ENCODE data around the gene ASGR2. TPM values are rescaled to one million over a fixed set of nuclear protein-coding genes. Genes with fewer than 3 reads are reported as not detected.
A peak's percentile ranks its signal among the peaks of the same experiment; 100 is the strongest.
"Not testable (repeated sequence)": the region's sequence is repeated elsewhere in the genome, so short reads cannot be mapped to it uniquely, and the experiment has no call there.

The ASGR2 gene
- total RNA-seq, 1 donor from 2014 or later, result not detected

DNA sequence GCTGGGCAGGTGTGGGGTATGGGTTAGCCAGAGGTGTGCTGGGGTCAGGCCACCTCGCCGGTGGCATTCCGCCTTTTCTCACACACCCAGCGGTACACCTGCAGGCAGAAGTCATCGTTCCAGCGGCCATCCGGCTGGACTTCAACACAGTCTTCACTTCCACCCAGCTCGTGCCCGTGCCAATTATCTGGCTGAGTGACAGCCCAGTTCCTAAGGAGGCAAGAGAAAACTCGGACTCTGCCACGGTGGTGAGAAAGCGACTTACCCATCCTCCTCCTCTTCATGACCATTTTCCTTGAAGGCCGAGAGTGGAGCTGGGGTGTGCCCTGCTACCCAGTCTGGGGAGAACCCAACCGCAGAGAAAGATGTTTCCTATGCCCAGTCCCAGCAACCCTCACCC lies 13.1 kb downstream of the ASGR2 start:
- H3K9me3 ChIP-seq (ENCODE audit: control insufficient read depth in 3 of 3, low read length in 3 of 3), result no peaks in the 10 kb centered on the region
- no peak overlapping the region for H3K27ac ChIP-seq (ENCODE audit: low read depth, low read length)
- H3K27me3 ChIP-seq (ENCODE audit: control insufficient read depth in 3 of 3, insufficient read depth in 3 of 3, low read length in 3 of 3), result peaks cover 8 to 24% (median 16%) of the 10 kb centered on the region in 3 donors
- no peaks in the 10 kb centered on the region for H3K4me1 ChIP-seq (ENCODE audit: control insufficient read depth in 3 of 3, insufficient read depth in 3 of 3, low read length in 3 of 3)
- no peak overlapping the region for H3K9ac ChIP-seq (ENCODE audit: low read depth in 1 of 3, low read length in 3 of 3)
- H3K36me3 ChIP-seq (ENCODE audit: control insufficient read depth in 3 of 3, insufficient read depth in 3 of 3, low read length in 3 of 3), result no peaks in the 10 kb centered on the region
- H3K4me3 ChIP-seq (ENCODE audit: low read length in 3 of 3), result no peak overlapping the region

DNA sequence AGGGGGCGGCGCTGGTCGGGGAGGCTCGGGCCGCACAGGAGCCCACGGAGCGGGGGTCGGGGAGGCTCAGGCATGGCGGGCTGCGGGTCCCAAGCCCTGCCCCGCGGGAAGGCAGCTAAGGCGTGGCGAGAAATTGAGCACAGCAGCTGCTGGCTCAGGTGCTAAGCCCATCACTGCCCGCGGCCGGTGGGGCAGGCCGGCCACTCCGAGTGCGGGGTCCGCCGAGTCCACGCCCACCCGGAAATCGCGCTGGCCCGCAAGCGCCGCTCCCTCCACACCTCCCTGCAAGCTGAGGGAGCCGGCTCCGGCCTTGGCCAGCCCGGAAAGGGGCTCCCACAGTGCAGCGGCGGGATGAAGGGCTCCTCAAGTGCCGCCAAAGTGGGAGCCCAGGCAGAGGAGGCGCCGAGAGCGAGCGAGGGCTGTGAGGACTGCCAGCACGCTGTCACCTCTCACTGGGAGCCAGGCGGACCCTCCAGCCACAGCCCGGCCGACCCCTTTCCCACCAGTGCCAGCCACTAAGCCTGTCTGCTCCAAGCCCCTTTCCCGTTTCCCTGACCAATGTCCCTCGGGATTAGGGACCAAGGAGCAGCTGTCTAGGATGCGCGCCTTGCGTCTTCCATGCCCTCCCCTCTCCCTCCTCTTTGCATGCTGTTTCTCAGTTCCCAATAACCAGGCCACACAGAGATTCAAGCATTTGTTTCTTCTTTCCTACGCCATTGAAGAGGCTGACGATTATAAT lies 13.8 kb downstream of the ASGR2 start:
- peaks cover 5 to 24% (median 16%) of the 10 kb centered on the region in 3 donors for H3K27me3 ChIP-seq (ENCODE audit: control insufficient read depth in 3 of 3, insufficient read depth in 3 of 3, low read length in 3 of 3)
- H3K9me3 ChIP-seq (ENCODE audit: control insufficient read depth in 3 of 3, low read length in 3 of 3); H3K36me3 ChIP-seq (ENCODE audit: control insufficient read depth in 3 of 3, insufficient read depth in 3 of 3, low read length in 3 of 3); H3K4me1 ChIP-seq (ENCODE audit: control insufficient read depth in 3 of 3, insufficient read depth in 3 of 3, low read length in 3 of 3); H3K4me3 ChIP-seq (ENCODE audit: low read length in 3 of 3); H3K9ac ChIP-seq (ENCODE audit: low read depth in 1 of 3, low read length in 3 of 3); H3K27ac ChIP-seq (ENCODE audit: low read depth, low read length): not testable (repeated sequence)

DNA sequence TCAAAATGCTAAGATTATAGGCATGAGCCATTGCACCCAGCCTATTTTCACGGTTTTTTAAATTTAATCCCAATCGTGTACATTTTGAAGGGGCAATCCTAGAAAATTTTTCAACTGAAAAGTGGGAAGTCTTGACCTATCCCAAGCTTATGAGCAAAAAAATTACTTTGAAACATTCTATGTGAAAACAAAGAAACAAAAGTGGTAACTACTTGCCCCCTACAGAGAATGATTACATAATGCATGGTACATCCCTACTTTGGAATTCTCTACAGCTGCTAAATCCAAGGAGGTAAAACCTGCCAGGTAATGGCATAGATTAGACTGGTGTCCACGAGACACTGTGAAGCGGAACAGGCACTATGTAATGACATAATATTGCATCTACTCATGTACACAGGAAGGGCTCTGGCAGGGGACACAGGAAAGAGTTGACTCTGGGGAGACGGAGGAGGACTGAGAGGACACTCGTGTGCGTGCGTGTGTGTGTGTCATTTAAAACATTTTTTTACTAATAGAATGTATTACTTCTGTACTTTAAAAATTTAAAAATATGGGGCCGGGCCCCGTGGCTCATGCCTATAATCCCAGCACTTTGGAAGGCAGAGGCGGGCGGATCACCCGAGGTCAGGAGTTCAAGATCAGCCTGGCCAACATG lies 15.7 kb downstream of the ASGR2 start:
- Histone ChIP-seq H3K27me3 (ENCODE audit: control insufficient read depth in 3 of 3, insufficient read depth in 3 of 3, low read length in 3 of 3) (peaks cover 8 to 34% (median 16%) of the 10 kb centered on the region in 3 donors), H3K4me3 (ENCODE audit: low read length in 3 of 3) (no peak overlapping the region), H3K4me1 (ENCODE audit: control insufficient read depth in 3 of 3, insufficient read depth in 3 of 3, low read length in 3 of 3) (no peaks in the 10 kb centered on the region), H3K27ac (ENCODE audit: low read depth, low read length) (no peak overlapping the region), H3K9ac (ENCODE audit: low read depth in 1 of 3, low read length in 3 of 3) (no peak overlapping the region), H3K9me3 (ENCODE audit: control insufficient read depth in 3 of 3, low read length in 3 of 3) (no peaks in the 10 kb centered on the region), H3K36me3 (ENCODE audit: control insufficient read depth in 3 of 3, insufficient read depth in 3 of 3, low read length in 3 of 3) (no peaks in the 10 kb centered on the region)

DNA sequence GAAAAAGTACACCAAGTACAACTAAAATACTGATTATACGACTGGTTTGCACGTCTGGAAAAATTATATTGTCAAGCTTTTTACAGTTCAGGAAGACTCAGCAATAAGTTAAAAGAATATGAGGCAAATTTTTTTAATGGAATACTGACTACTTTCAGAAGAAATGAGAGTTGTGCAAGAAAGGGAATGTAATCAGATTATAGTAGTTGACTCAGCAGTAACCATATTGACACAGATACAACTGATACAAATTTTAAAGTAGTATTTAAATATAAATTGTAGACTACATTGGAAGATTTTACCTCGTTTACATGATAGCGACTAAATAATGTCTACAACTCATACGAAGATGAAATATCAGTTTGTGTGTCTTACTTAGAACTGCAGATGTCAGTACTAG lies 16.7 kb downstream of the ASGR2 start:
- Histone ChIP-seq H3K4me1 (ENCODE audit: control insufficient read depth in 3 of 3, insufficient read depth in 3 of 3, low read length in 3 of 3) (no peaks in the 10 kb centered on the region), H3K9me3 (ENCODE audit: control insufficient read depth in 3 of 3, low read length in 3 of 3) (no peaks in the 10 kb centered on the region), H3K27me3 (ENCODE audit: control insufficient read depth in 3 of 3, insufficient read depth in 3 of 3, low read length in 3 of 3) (peaks cover 8 to 28% (median 14%) of the 10 kb centered on the region in 3 donors), H3K4me3 (ENCODE audit: low read length in 3 of 3) (no peak overlapping the region), H3K9ac (ENCODE audit: low read depth in 1 of 3, low read length in 3 of 3) (no peak overlapping the region), H3K36me3 (ENCODE audit: control insufficient read depth in 3 of 3, insufficient read depth in 3 of 3, low read length in 3 of 3) (no peaks in the 10 kb centered on the region), H3K27ac (ENCODE audit: low read depth, low read length) (no peak overlapping the region)

DNA sequence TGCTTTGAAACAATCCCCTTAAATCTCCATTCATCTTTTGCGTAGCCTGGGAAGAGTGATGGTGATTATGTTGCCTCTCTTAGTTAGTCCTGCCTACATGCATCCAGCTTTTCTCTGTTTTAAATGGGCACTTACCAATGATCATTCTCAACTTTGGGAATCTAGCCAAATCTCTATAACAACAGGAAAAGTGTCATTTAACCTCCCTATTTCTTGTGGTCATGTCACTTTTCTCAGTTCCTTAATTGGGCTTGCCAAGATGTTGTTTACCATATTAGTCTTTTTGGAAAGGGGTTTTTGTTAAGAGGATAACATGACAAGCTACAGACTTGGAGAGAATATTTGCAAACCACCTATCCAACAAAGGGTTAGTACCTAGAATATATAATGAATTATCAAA lies 19.0 kb downstream of the ASGR2 start:
- no peaks in the 10 kb centered on the region for H3K9me3 ChIP-seq (ENCODE audit: control insufficient read depth in 3 of 3, low read length in 3 of 3)
- H3K4me3 ChIP-seq (ENCODE audit: low read length in 3 of 3), result no peak overlapping the region
- no peak overlapping the region for H3K27ac ChIP-seq (ENCODE audit: low read depth, low read length)
- H3K36me3 ChIP-seq (ENCODE audit: control insufficient read depth in 3 of 3, insufficient read depth in 3 of 3, low read length in 3 of 3), result no peaks in the 10 kb centered on the region
- H3K9ac ChIP-seq (ENCODE audit: low read depth in 1 of 3, low read length in 3 of 3), result no peak overlapping the region
- peaks cover 0 to 10% (median 3%) of the 10 kb centered on the region in 3 donors for H3K27me3 ChIP-seq (ENCODE audit: control insufficient read depth in 3 of 3, insufficient read depth in 3 of 3, low read length in 3 of 3)
- H3K4me1 ChIP-seq (ENCODE audit: control insufficient read depth in 3 of 3, insufficient read depth in 3 of 3, low read length in 3 of 3), result no peaks in the 10 kb centered on the region

DNA sequence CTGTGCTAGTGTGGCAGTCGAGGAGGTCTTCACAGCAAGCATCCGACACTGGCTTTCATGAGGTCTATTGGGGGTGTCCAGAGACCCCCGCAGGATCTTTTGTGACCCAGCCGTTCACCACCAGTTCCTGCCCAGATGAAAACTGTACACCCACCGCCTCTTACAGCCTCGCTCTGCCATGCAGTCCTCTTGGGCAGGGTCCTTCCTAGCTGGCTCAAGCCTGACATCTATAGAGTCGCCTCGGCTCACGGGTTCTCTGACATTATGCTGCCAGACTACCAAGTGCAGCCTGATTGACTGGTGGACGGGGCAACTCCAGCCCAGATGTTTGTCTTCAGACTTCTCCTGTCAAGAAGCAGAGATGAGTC lies 20.0 kb downstream of the ASGR2 start:
- H3K4me1 ChIP-seq (ENCODE audit: control insufficient read depth in 3 of 3, insufficient read depth in 3 of 3, low read length in 3 of 3), result no peaks in the 10 kb centered on the region
- H3K9me3 ChIP-seq (ENCODE audit: control insufficient read depth in 3 of 3, low read length in 3 of 3), result no peaks in the 10 kb centered on the region
- H3K4me3 ChIP-seq (ENCODE audit: low read length in 3 of 3), result no peak overlapping the region
- H3K36me3 ChIP-seq (ENCODE audit: control insufficient read depth in 3 of 3, insufficient read depth in 3 of 3, low read length in 3 of 3), result no peaks in the 10 kb centered on the region
- no peak overlapping the region for H3K9ac ChIP-seq (ENCODE audit: low read depth in 1 of 3, low read length in 3 of 3)
- H3K27me3 ChIP-seq (ENCODE audit: control insufficient read depth in 3 of 3, insufficient read depth in 3 of 3, low read length in 3 of 3), result peaks cover 0 to 10% (median 3%) of the 10 kb centered on the region in 3 donors
- H3K27ac ChIP-seq (ENCODE audit: low read depth, low read length), result peak overlapping the region; percentile 58

DNA sequence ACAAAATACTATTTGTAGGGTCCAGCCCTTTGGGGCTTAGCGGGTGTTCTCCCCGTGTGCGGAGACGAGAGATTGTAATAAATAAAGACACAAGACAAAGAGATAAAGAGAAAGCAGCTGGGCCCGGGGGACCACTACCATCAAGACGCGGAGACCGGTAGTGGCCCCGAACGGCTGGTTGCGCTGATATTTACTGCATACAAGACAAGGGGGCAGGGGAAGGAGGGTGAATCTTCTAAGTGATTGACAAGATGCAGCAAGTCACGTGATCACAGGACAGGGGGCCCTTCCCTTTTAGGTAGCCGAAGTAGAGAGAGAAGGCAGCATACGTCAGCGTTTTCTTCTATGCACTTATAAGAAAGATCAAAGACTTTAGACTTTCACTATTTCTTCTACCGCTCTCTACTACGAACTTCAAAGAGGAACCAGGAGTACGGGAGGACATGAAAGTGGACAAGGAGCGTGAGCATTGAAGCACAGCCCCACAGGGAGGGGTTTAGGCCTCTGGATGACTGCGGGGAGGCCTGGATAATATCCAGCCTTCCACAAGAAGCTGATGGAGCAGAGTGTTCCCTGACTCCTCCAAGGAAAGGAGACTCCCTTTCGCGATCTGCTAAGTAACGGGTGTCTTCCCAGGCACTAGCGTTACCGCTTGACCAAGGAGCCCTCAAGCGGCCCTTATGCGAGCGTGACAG lies 23.2 kb downstream of the ASGR2 start:
- peaks cover 3 to 10% (median 4%) of the 10 kb centered on the region in 3 donors for H3K27me3 ChIP-seq (ENCODE audit: control insufficient read depth in 3 of 3, insufficient read depth in 3 of 3, low read length in 3 of 3)
- not testable (repeated sequence) for H3K4me3 ChIP-seq (ENCODE audit: low read length in 3 of 3); H3K27ac ChIP-seq (ENCODE audit: low read depth, low read length); H3K4me1 ChIP-seq (ENCODE audit: control insufficient read depth in 3 of 3, insufficient read depth in 3 of 3, low read length in 3 of 3); H3K9ac ChIP-seq (ENCODE audit: low read depth in 1 of 3, low read length in 3 of 3); H3K36me3 ChIP-seq (ENCODE audit: control insufficient read depth in 3 of 3, insufficient read depth in 3 of 3, low read length in 3 of 3); H3K9me3 ChIP-seq (ENCODE audit: control insufficient read depth in 3 of 3, low read length in 3 of 3)

DNA sequence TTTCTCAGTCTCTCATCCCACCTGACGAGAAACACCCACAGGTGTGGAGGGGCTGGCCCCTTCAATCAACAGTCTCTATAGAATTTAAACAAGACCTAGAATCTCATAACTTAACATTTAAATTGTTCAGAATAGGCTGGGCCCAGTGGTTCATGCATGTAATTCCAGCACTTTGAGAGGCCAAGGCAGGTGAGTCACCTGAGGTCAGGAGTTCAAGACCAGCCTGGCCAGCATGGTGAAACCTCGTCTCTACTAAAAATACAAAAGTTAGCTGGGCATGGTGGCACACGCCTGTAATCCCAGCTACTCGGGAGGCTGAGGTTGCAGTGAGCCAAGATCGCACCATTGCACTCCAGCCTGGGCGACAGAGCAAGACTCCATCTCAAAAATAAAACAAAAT lies 25.1 kb downstream of the ASGR2 start:
- H3K36me3 ChIP-seq (ENCODE audit: control insufficient read depth in 3 of 3, insufficient read depth in 3 of 3, low read length in 3 of 3); H3K27me3 ChIP-seq (ENCODE audit: control insufficient read depth in 3 of 3, insufficient read depth in 3 of 3, low read length in 3 of 3); H3K27ac ChIP-seq (ENCODE audit: low read depth, low read length); H3K9me3 ChIP-seq (ENCODE audit: control insufficient read depth in 3 of 3, low read length in 3 of 3); H3K4me3 ChIP-seq (ENCODE audit: low read length in 3 of 3); H3K9ac ChIP-seq (ENCODE audit: low read depth in 1 of 3, low read length in 3 of 3); H3K4me1 ChIP-seq (ENCODE audit: control insufficient read depth in 3 of 3, insufficient read depth in 3 of 3, low read length in 3 of 3): not testable (repeated sequence)

DNA sequence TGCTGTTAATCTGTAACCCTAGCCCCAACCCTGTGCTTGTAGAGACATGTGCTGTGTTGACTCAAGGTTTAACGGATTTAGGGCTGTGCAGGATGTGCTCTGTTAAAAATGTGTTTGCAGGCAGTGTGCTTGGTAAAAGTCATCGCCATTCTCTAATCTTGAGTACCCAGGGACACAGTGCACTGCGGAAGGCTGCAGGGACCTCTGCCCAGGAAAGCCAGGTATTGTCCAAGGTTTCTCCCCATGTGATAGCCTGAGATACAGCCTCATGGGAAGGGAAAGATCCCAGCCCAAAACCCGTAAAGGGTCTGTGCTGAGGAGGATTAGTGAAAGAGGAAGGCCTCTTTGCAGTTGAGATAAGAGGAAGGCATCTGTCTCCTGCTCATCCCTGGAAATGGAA lies 26.2 kb downstream of the ASGR2 start:
- not testable (repeated sequence) for H3K9me3 ChIP-seq (ENCODE audit: control insufficient read depth in 3 of 3, low read length in 3 of 3); H3K27ac ChIP-seq (ENCODE audit: low read depth, low read length); H3K36me3 ChIP-seq (ENCODE audit: control insufficient read depth in 3 of 3, insufficient read depth in 3 of 3, low read length in 3 of 3); H3K4me3 ChIP-seq (ENCODE audit: low read length in 3 of 3); H3K4me1 ChIP-seq (ENCODE audit: control insufficient read depth in 3 of 3, insufficient read depth in 3 of 3, low read length in 3 of 3); H3K9ac ChIP-seq (ENCODE audit: low read depth in 1 of 3, low read length in 3 of 3); H3K27me3 ChIP-seq (ENCODE audit: control insufficient read depth in 3 of 3, insufficient read depth in 3 of 3, low read length in 3 of 3)

DNA sequence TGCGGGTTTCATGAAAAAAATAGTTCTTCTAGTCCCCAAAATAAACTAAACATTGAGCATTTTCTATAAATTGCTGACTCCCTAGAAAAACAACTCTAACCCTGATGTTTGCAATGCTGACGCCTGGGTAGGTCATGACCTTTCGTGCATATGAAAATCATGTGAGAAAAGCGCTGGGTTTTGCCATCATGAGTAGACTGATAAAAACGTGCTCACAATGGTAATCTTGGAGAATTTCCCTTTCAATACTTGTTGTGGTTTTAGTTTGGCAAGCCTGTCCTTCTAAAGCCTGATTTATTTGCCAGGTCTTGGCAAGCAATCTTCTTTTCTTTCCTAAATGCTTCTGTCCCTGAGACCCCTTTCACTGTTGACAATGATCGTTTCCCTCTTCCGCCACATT lies 30.5 kb downstream of the ASGR2 start:
- Histone ChIP-seq H3K9me3 (ENCODE audit: control insufficient read depth in 3 of 3, low read length in 3 of 3) (no peaks in the 10 kb centered on the region), H3K36me3 (ENCODE audit: control insufficient read depth in 3 of 3, insufficient read depth in 3 of 3, low read length in 3 of 3) (no peaks in the 10 kb centered on the region), H3K9ac (ENCODE audit: low read depth in 1 of 3, low read length in 3 of 3) (no peak overlapping the region), H3K4me1 (ENCODE audit: control insufficient read depth in 3 of 3, insufficient read depth in 3 of 3, low read length in 3 of 3) (peaks cover 0 to 10% (median 10%) of the 10 kb centered on the region in 3 donors), H3K4me3 (ENCODE audit: low read length in 3 of 3) (no peak overlapping the region), H3K27me3 (ENCODE audit: control insufficient read depth in 3 of 3, insufficient read depth in 3 of 3, low read length in 3 of 3) (peaks cover 0 to 7% (median 3%) of the 10 kb centered on the region in 3 donors), H3K27ac (ENCODE audit: low read depth, low read length) (peak overlapping the region; percentile 16)
